B cell (primary cell): ENCODE data around the gene RHOT2. TPM values are rescaled to one million over a fixed set of nuclear protein-coding genes. Genes with fewer than 3 reads are reported as not detected.

Experiments used
- ATAC-seq: fragments of 200-7000 bp; cut with Tn5 transposase; one replicate; pipeline ENCODE4 v1.10.0; 2021; ENCODE audit warnings: low read depth, mild to moderate bottlenecking, moderate number of reproducible peaks, moderate library complexity
- CTCF ChIA-PET: fragments of 350-600 bp; sonication (Branson Sonifier 250); formaldehyde crosslinking; loops from one replicate; lab custom pipeline; 2021; ENCODE audit warnings: antibody characterized with exemption, inconsistent platforms; lab: Charles Lee
- POLR2A ChIA-PET: fragments of 350-600 bp; sonication (Branson Sonifier 250); formaldehyde crosslinking; loops from one replicate; lab custom pipeline; 2021; ENCODE audit warnings: antibody characterized with exemption; lab: Charles Lee
- DNase-seq: peaks from one replicate; pipeline ENCODE4 v3.0.0; 2013
- H2AFZ ChIP-seq: 2 replicates; pipeline ENCODE4 v1.6.1; 2012; ENCODE audit warnings: mild to moderate bottlenecking, low read depth, low read length; ENCODE audit not compliant: insufficient read depth, poor library complexity, severe bottlenecking
- H3K27ac ChIP-seq, 2 donors: 1 replicate in 1 of 2; 2 replicates in 1 of 2; pipeline ENCODE4 v1.5.1; 2012 to 2013; ENCODE audit warnings: low read length in 2 of 2, mild to moderate bottlenecking in 2 of 2, moderate library complexity in 1 of 2
- H3K27me3 ChIP-seq, 4 experiments: fragments of 200-600 bp in 1 of 4; sonication (generic) in 1 of 4; replicated peaks in 1 of 4; 1 replicate in 2 of 4; 2 replicates in 2 of 4; pipeline versions ENCODE4 v1.6.1 to v1.7.0; 2013 to 2016; ENCODE audit warnings: low read length in 3 of 4, mild to moderate bottlenecking in 2 of 4, mixed read lengths in 1 of 4, moderate library complexity in 1 of 4; ENCODE audit not compliant: insufficient read depth in 4 of 4, control insufficient read depth in 3 of 4; ENCODE audit errors: control extremely low read depth in 1 of 4
- H3K36me3 ChIP-seq, 2 experiments: replicated peaks in 1 of 2; 1 replicate in 1 of 2; 2 replicates in 1 of 2; pipeline versions ENCODE4 v1.6.1 to v1.7.1; 2013; ENCODE audit warnings: low read length in 1 of 2; ENCODE audit not compliant: insufficient read depth in 2 of 2, control insufficient read depth in 1 of 2; ENCODE audit errors: control extremely low read depth in 1 of 2, extremely low read depth in 1 of 2
- H3K4me1 ChIP-seq, 2 donors: fragments of 200-600 bp in 1 of 2; sonication (generic) in 1 of 2; 1 replicate in 1 of 2; 2 replicates in 1 of 2; pipeline versions ENCODE4 v1.5.1 to v1.6.1; 2013 to 2017; ENCODE audit warnings: low read length in 2 of 2; ENCODE audit not compliant: control insufficient read depth in 2 of 2, insufficient read depth in 2 of 2
- H3K4me2 ChIP-seq: replicated peaks from 2 replicates; pipeline ENCODE3; 2012; ENCODE audit warnings: mild to moderate bottlenecking, low read depth, low read length; ENCODE audit not compliant: poor library complexity, severe bottlenecking
- H3K4me3 ChIP-seq, 5 experiments: fragments of 200-600 bp in 1 of 5; sonication (generic) in 1 of 5; 1 replicate in 3 of 5; 2 replicates in 2 of 5; pipeline versions ENCODE4 v1.5.1 to v1.7.0; 2011 to 2016; ENCODE audit warnings: low read length in 4 of 5, mild to moderate bottlenecking in 4 of 5, low read depth in 2 of 5, control low read depth in 1 of 5, moderate library complexity in 1 of 5; ENCODE audit not compliant: insufficient read depth in 1 of 5; ENCODE audit errors: control extremely low read depth in 1 of 5, extremely low read depth in 1 of 5
- H3K79me2 ChIP-seq: fragments of 200-600 bp; sonication (generic); one replicate; pipeline ENCODE4 v1.6.0; 2016; ENCODE audit warnings: low read length; ENCODE audit not compliant: control insufficient read depth, insufficient read depth
- H3K9ac ChIP-seq: fragments of 200-600 bp; sonication (generic); 2 replicates; pipeline ENCODE4 v1.6.1; 2017; ENCODE audit warnings: mild to moderate bottlenecking, low read length, moderate library complexity
- H3K9me3 ChIP-seq, 3 donors: one replicate each; pipeline versions ENCODE4 v1.6.1 to v1.7.1; 2013; ENCODE audit warnings: low read length in 2 of 3; ENCODE audit not compliant: control insufficient read depth in 2 of 3, insufficient read depth in 1 of 3; ENCODE audit errors: control extremely low read depth in 1 of 3
- H4K20me1 ChIP-seq: 2 replicates; pipeline ENCODE4 v1.6.0; 2012; ENCODE audit warnings: mild to moderate bottlenecking, low read length; ENCODE audit not compliant: insufficient read depth, control insufficient read depth, poor library complexity, severe bottlenecking
- H3K27ac Mint-ChIP-seq: one replicate; pipeline ENCODE4 v1.8.0; 2021; ENCODE audit warnings: mixed read lengths
- H3K27me3 Mint-ChIP-seq: one replicate; pipeline ENCODE4 v1.8.0; 2021; ENCODE audit warnings: mixed read lengths
- H3K4me1 Mint-ChIP-seq: one replicate; pipeline ENCODE4 v1.8.0; 2021; ENCODE audit warnings: mixed read lengths
- H3K4me3 Mint-ChIP-seq: one replicate; pipeline ENCODE4 v1.8.0; 2021; ENCODE audit warnings: mixed read lengths
- H3K9me3 Mint-ChIP-seq: one replicate; pipeline ENCODE4 v1.8.0; 2022; ENCODE audit warnings: mixed read lengths; ENCODE audit not compliant: insufficient read depth
- EZH2 ChIP-seq: IDR thresholded peaks from 2 replicates; pipeline ENCODE4 v1.6.1; 2012; ENCODE audit warnings: borderline replicate concordance, low read depth, mild to moderate bottlenecking, moderate library complexity, low read length; ENCODE audit not compliant: insufficient read depth, poor library complexity, severe bottlenecking
- WGBS: methylation state at CpG from one replicate; pipeline ENCODE4 v1.1.5; 2013; ENCODE audit warnings: missing lambda C conversion rate; ENCODE audit not compliant: insufficient coverage; 5-methylcytosine and 5-hydroxymethylcytosine counted together
- intact Hi-C: fragments of 100-400 bp; cut with micrococcal nuclease; formaldehyde crosslinking; loops from one replicate; pipeline ENCODE4 v1.10.0; 2022
- polyA plus RNA-seq: library from polyadenylated mRNA; depleted of rRNA; stranded (reverse); fragments of >200 nt; gene quantifications from 2 replicates; pipeline ENCODE4 v1.2.3, GENCODE V29; 2012
- total RNA-seq, 2 donors: library from RNA; stranded (reverse); fragments of 120-200 nt in 1 of 2; gene quantifications; 1 replicate in 1 of 2; 2 replicates in 1 of 2; pipeline versions ENCODE4 v1.2.3 to v1.2.4, GENCODE V29; 2013 to 2022
- TF ChIP-seq, protein P1 (sequence below): fragments of 200-600 bp; IDR thresholded peaks from one replicate; pipeline ENCODE4 v1.8.0; 2022; ENCODE audit warnings: antibody characterized with exemption, mild to moderate bottlenecking

Gene RHOT2
- total and polyA plus RNA-seq, 2 donors (not counting 1 experiment from before 2014, with no cell fraction given) = 207 to 461 TPM

DNA sequence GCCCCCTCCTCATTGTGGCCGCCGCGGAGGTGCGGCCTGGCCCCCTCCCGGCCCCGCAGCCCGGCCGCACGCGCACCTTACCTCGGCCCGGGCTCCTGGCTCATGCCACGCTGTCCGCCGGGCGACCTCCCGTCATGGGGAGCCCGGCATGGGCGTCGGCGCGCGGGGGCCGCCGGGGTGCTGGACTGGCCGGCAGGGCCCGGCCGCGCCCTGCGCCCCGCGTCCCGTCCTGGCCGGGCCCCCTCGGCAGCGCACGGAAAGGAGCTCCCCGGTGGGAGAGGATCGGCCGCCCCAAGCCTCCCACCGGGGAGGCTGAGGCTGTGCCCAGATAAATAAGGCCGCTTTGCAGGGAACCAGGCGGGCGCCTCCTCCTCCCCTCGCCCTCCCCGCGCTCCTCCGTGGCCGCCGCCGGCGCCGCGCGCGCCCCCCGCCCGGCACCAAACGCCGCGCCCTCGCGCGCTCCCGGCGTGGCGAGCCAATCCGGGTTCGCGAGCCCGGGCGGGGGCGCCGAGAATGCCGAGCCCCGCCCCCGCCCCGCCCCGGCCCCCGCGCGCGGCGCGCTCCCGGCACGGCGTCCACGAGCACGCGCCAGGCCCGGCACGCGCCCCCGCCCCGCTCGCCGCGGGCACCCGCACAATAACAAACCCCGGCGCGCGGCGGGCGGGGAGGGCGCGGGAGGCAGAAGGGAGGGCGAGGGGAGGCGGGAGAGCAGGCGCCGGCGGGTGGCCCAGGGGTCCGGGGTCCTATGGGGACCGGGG is 37.7 kb downstream of the RHOT2 start, which contains the start of gene FBXL16:
TSS of gene FBXL16 (minus strand) at position 371 of the 758 bp plus-strand sequence. CDS start 8,396 bp downstream, outside the sequence.
- Mint-ChIP-seq H3K4me3 (peak within 1 kb of the TSS; percentile 26), H3K27ac (no peak within 1 kb of the TSS), H3K4me1 (no peaks in the 10 kb centered on the region), H3K27me3 (peaks cover 36% of the 10 kb centered on the region), H3K9me3 (no peaks in the 10 kb centered on the region)
- peaks cover 0 to 88% (median 40%) of the 10 kb centered on the region in 4 experiments for H3K27me3 ChIP-seq
- no peaks in the 10 kb centered on the region for H3K79me2 ChIP-seq
- H3K9me3 ChIP-seq = peaks cover 0 to 30% (median 0%) of the 10 kb centered on the region in 3 donors
- H3K4me2 ChIP-seq = peak within 1 kb of the TSS; percentile 38
- H3K36me3 ChIP-seq = no peaks in the 10 kb centered on the region
- H4K20me1 ChIP-seq = no peaks in the 10 kb centered on the region
- intact Hi-C loops = no loop called here
- H2AFZ ChIP-seq = no peak within 1 kb of the TSS
- ChIA-PET POLR2A (interaction anchor here (0.7 kb wide), 1 partner anchor 1142 kb away, joined by 3 read pairs; no protein-coding TSS in a partner anchor), CTCF (no interaction called here)
- no peak within 1 kb of the TSS for H3K9ac ChIP-seq
- H3K27ac ChIP-seq = no peak within 1 kb of the TSS
- TF ChIP-seq, protein P1, sequence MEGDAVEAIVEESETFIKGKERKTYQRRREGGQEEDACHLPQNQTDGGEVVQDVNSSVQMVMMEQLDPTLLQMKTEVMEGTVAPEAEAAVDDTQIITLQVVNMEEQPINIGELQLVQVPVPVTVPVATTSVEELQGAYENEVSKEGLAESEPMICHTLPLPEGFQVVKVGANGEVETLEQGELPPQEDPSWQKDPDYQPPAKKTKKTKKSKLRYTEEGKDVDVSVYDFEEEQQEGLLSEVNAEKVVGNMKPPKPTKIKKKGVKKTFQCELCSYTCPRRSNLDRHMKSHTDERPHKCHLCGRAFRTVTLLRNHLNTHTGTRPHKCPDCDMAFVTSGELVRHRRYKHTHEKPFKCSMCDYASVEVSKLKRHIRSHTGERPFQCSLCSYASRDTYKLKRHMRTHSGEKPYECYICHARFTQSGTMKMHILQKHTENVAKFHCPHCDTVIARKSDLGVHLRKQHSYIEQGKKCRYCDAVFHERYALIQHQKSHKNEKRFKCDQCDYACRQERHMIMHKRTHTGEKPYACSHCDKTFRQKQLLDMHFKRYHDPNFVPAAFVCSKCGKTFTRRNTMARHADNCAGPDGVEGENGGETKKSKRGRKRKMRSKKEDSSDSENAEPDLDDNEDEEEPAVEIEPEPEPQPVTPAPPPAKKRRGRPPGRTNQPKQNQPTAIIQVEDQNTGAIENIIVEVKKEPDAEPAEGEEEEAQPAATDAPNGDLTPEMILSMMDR = no peak
- no peak for TF ChIP-seq EZH2
- 2% methylated on average over 113 of the region's 115 CpGs for WGBS
- DNase-seq = no peak
- H3K4me3 ChIP-seq = no peak within 1 kb of the TSS
- no peak for ATAC-seq
- peaks cover 6 to 19% of the 10 kb centered on the region in 2 donors for H3K4me1 ChIP-seq
